Esophagus squamous epithelium (tissue), 4 donors: ENCODE results near the gene TRPM1.

Source experiments
- CTCF ChIP-seq, 6 experiments: fragments of 450-650 bp in 4 of 6; fragments of 200-600 bp in 2 of 6; sonication (generic) in 2 of 6; IDR thresholded peaks; one replicate each; pipeline ENCODE4 v1.5.1; 2016 to 2019; ENCODE audit warnings: antibody characterized with exemption in 6 of 6, mild to moderate bottlenecking in 4 of 6, moderate library complexity in 4 of 6
- POLR2A ChIP-seq, 4 donors: fragments of 450-650 bp; IDR thresholded peaks; one replicate each; pipeline ENCODE4 v1.6.1; 2017; ENCODE audit warnings: antibody characterized with exemption in 4 of 4, mild to moderate bottlenecking in 4 of 4, moderate library complexity in 3 of 4

GRCh38 chr15:31085359-31085758 is 16.2 kb downstream of the TRPM1 start:
- TF ChIP-seq POLR2A (IDR thresholded peaks at IDR 0.05), result no peak
- no peak for TF ChIP-seq CTCF (IDR thresholded peaks at IDR 0.05)
